NCI-H1092 treated with DMSO at 0.1 percent for 48 hours (cell line): ENCODE data around the gene SCAMP4.

Source experiments
- DNase-seq: peaks from one replicate; lab custom pipeline; 2025; lab: John Stamatoyannopoulos, UW

SCAMP4 gene, protein sequence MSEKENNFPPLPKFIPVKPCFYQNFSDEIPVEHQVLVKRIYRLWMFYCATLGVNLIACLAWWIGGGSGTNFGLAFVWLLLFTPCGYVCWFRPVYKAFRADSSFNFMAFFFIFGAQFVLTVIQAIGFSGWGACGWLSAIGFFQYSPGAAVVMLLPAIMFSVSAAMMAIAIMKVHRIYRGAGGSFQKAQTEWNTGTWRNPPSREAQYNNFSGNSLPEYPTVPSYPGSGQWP

GRCh38 chr19:1905110-1905862 is at the start of gene SCAMP4, which contains the start of gene ADAT3:
TSS of gene SCAMP4 (plus strand) at chr19:1905399. CDS start at chr19:1915020, 9,621 bp downstream.
TSS of gene ADAT3 (plus strand) at chr19:1905399. CDS start at chr19:1912048, 6,649 bp downstream.
- peak; percentile 98 for DNase-seq

DNA sequence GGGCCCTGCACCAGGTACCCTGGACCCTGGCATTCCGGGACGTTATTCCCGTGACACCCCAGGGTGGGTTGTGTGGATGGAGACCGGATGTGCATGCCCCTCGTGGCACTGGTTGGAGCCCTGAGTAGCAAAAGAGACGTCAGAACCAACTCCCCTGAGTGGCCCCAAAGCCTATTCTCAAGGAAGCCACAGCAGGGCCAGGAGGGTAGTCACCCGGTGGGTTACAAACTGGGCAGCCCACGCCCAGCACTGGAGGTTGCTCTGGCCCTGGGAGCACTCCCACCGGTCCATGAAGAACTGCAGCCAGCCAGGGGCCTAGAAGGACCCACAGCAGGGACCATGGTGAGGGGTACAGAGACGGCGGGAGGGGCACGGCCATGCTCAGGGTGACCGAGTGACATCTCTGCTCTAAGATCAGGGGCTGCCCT is 49.4 kb upstream of the SCAMP4 start:
- DNase-seq: no peak

DNA sequence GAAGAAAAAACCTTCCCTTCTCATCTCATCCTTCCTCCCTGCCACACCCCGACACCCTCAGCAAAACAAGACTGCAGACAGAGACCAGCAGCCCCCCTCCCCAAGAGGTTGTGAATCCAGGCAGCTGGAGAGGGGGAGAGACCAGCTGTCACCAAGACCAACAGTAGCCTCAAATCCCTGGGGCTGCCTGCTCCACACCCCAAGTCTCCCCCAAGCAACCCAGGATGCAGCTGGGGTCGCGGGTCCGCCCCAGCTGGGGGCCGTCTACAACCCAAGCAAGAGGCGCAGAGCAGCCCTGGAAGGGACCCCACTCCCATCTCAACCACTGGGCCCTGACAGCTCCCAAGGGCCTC is 48.9 kb upstream of the SCAMP4 start:
- DNase-seq: no peak

DNA sequence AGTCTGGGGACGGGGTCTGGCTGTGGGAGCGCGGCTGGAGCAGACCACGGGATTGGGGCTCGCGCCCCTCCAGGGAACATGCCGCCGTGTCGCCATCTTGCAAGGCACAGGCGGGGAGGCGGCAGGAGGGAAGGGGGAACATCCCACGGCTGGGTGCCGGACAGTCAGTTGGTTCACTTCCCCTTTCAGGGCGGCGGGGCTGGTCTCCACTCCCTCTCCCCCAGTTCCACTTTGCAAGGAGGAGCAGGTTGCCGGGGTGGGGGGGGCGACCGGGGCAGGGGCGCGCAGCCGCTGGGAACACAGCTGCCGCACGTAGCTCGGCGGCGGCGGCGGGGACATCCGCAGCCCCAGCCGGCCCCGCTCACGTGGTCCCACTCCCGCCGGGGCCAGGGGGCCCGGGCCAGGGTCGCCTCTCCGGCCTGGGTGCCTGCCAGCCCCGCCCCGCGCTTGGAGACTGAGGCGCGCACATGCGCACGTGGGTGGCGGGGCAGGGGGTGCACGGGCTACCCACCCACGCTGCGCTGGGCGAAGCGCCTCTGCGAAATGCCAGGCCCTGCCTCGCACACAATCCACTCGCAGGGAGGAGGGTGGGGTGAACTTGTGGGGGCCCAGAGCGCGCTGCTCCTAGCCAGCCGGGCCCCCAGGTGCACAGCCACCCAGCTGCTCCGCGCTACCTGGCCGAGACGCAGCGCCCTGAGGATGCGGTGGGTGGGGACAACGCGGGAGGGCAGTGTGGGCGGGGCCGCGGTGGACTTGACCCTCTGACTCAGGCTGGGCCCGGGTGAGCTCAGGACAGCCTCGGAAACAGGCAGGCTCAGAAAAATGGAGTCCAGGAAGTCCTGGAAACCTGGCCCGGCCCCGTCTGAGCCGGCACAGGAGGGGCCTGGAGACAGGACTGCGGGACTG is 48.2 kb upstream of the SCAMP4 start:
- DNase-seq: no peak

- no peak for DNase-seq
Observed at GRCh38 chr19:1857648-1858326, 47.4 kb upstream of the SCAMP4 start.

DNA sequence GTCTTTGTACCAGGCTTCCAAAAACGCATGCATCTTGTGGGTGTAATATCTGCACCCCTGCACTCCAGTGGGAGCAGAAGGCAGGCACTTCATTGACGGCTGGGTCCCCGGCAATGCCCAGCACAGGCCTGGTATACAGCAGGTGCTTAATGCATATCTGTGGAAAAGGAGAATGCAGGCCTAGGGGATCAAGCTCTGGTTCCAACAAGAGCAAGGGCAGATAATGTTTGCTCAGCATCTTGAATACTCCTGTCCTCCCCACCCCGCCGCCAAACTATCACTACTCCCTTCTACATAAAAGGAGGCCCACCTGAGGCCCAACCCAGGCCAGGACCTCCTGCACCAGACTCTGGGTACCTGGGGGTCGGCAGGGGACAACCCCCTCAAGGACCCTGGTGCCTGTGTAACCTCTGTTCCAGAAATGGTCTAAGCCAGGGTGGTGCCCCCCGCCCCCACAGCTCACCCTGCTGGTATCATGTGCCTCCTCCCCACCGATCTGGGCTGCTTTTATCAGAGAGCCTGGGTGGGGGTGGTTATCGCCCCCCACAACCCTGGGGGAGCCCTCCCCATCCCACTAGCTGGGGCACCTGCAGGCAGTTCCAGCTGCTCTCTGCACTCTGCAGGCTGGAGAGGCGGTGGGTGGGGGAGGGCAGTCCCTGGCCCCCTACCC is 46.7 kb upstream of the SCAMP4 start:
- no peak for DNase-seq

DNA sequence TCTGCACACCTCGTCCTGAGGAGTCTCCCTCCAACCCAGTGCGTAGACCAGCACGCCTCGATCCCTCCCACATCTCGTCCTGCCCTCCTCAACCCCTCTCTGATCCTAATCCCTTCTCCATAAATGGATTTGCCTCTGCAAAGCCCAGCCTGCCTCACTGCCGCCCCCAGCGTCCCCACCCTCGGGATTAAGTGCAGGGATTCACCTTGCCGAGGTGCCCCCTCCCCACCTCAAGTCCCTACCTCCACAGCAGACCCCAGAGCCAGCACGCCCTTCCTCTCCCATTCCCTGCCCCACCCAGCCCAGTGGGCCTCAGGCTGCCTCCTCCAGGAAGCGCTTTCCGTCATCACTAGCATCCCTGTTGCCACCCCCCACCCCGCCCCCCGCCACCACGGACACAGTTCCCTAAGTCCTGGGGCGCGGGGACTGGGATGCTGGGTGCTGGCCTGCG is 45.8 kb upstream of the SCAMP4 start:
- DNase-seq: no peak

DNA sequence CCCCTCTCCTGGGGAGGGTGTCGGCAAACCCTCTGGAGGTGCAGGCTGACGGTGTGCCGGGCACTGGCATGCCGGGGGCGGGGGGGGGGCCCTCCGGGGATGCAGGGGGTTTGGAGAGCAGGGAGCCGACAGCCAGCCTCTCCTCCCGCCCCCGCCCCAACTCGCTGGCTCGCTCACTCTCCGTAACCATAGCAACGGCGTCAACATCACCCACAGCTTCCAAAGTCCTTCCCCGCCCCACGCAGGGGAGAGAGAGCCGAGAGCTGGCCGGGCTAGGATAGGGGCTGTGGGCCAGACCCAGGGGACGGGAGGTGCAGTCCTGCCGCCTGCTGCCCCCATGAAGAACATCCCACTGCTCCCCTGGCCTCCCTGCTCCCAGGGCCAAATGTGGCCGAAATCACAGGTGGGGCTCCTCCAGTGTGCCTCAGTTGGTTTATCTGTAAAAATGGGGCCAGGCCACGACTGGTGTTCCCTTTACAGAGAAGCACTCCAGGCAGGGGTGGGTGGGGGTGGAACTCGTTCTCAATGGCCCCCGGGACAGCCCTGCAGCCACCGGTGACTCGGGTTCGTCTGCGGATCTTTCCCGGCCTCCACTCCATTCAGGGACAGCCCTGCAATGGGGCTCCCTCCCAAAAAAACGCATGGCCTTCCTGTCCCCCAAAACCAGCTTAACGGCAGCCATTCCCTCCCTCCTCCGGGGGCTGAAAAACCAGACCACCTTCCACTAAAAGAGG is 45.0 kb upstream of the SCAMP4 start:
- no peak for DNase-seq

DNA sequence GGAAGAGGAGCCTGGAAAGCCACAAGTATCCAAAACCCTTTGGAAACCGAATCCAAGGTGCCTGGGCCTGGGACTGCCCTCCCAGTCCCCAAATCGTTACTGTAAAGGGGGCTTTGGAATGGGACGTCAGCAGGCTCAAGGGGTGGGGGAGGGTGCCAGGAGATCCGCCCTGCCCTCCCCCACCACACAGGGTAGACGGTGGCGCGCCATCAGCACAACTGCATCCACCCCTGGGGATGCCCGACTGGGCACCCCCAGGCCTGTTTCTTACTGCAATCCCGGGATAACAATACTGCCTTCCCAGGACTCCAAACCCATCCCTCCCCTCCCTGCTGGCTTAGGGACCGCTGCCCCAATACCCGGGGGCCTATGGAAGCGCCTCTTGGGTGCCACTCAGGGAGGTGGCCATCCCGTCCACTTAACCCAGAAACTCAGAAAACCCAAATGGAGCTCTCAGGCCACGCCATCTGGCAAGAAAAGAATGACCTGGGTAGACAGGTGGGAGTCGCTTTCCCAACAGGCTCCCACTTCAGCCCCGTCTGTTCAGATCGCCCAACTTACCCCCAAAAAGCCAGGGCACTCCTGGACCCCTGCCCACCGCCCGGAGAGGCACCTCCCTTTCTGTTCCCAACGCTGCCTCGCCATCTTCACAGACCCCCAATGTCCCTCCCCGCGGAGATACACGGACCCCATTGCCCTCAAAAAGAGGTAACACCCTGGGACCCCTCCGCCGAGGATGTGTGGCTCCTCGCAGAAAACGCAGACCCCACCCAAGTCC is 44.2 kb upstream of the SCAMP4 start:
- DNase-seq: no peak

DNA sequence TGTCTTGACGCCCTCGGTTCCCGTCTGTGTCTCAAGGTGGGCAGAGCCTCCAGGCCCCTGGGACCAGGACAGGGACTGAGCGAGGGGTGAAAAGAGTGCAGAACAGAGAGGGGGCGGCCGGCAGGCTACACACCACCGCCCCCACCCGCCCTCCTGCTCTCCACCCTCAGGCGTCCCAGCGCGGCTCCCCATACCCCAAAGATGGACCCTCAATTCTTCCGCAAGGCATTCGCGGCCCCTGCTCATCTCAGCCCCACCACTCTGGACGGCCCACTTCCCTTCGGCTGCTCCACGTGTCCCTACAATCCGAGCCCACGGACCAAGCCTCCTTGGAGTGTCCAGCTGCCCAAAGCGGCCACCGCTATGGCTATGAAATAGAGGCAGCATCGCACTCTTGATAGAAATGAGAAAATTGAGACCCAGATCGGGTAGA is 43.6 kb upstream of the SCAMP4 start:
- no peak for DNase-seq

DNA sequence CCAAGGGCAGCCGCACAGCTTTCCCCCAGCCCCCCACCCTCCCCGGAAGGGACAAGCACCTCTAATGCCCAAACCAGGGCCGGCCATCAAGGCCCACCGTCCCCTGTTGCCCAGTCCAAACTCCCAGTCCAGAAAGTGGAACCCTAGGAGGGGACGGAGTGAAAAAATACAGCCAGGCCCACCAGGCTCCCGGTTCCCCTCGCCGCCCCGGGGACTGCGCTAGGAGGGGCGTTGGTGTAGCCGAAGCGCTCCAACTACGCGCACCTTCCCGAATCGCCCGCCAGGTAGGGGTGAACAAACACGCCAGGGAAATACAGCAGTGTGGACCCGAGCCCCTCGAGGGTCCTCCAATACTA is 43.2 kb upstream of the SCAMP4 start:
- no peak for DNase-seq

GRCh38 chr19:1862424-1863327 is 42.5 kb upstream of the SCAMP4 start:
- DNase-seq: no peak

DNA sequence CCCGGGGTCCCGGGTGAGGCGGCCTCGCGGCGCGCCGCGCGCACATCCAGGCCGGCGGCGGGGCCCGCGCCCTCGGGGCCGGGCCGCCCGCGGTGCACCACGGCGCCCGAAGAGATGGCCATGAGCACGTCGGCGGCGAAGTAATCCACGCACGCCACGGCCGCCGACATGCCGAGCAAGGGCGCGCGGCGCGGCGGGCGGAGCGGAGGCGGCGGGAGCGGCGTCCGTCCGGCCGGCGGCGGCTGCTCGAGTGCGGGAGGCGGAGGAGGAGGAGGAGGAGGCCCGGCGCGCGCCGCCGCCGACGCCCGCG is 41.9 kb upstream of the SCAMP4 start, which contains the start of gene KLF16:
TSS of gene KLF16 (minus strand) at position 252 of the 310 bp plus-strand sequence. CDS start at position 170, 82 bp downstream.
- DNase-seq: no peak

- peak; percentile 92 for DNase-seq
Observed at GRCh38 chr19:1863638-1864479, 41.3 kb upstream of the SCAMP4 start.

GRCh38 chr19:1864480-1865171 is 40.6 kb upstream of the SCAMP4 start:
- DNase-seq: peak; percentile 31

DNA sequence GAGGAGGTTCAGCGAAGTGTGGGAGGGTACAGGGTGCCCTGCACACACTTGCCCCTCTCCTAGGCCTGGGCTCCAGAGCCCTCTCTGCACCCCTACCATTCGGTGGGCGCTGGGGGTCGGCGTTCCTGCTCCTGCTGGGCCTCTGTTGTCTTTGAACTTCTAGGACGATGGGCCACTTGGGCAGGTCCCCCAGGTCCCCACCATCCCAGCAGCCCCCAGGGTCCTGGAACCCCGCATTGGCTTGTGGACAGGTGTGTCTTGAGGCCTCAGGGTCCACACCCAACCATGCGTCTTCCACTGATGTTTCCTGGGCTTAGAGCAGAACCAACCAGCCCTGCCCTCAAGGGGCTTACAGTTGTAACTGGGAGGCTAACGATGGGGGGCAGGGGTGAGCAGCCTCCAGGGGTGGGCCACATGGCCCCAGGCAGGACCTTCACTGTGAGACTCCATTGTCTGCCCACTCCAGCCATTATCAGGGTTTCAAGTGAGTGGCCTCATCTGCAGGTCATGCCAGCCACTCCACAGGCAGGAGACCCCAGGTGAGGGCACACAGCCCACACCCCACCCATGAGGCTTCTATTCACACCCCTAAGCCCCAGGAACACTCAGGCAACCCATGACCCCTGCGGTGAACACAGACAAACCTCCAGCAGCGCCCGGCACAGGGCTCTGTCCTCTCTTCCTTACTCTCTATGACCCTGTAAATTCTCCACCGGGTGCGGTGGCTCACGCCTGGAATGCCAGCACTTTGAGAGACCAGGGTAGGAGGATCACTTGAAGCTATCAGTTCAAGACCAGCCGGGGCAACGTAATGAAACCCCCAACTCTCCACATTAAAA is 39.8 kb upstream of the SCAMP4 start:
- DNase-seq: no peak
